Peyer's patch (tissue), 4 donors: ENCODE data around the gene CNOT1. TPM values are rescaled to one million over a fixed set of nuclear protein-coding genes. Genes with fewer than 3 reads are reported as not detected.
"Not testable (repeated sequence)": the region's sequence is repeated elsewhere in the genome, so short reads cannot be mapped to it uniquely, and the experiment has no call there.

ENCODE experiments used
- DNase-seq, 3 donors: peaks; one replicate each; pipeline ENCODE4 v3.0.0-alpha.2; 2017 to 2019
- H3K27ac ChIP-seq, 4 donors: fragments of 200-600 bp; sonication (generic); one replicate each; pipeline ENCODE4 v1.5.1; 2016 to 2019
- H3K27me3 ChIP-seq, 2 donors: fragments of 200-600 bp; sonication (generic); one replicate each; pipeline ENCODE4 v1.5.1; 2019
- H3K36me3 ChIP-seq, 3 donors: fragments of 200-600 bp; sonication (generic); one replicate each; pipeline ENCODE4 v1.5.1; 2016 to 2019
- H3K4me1 ChIP-seq, 4 donors: fragments of 200-600 bp; sonication (generic); one replicate each; pipeline ENCODE4 v1.5.1; 2016 to 2019
- H3K4me3 ChIP-seq, 4 donors: fragments of 200-600 bp; sonication (generic); 1 replicate in 3 of 4; 2 replicates in 1 of 4; pipeline ENCODE4 v1.5.1; 2016 to 2019; ENCODE audit warnings: mild to moderate bottlenecking in 1 of 4
- H3K9me3 ChIP-seq, 4 donors: fragments of 200-600 bp; sonication (generic); one replicate each; pipeline ENCODE4 v1.5.1; 2016 to 2019; ENCODE audit warnings: mild to moderate bottlenecking in 1 of 4
- POLR2A ChIP-seq, 2 donors: fragments of 450-650 bp; IDR thresholded peaks; one replicate each; pipeline ENCODE4 v1.5.1; 2017; ENCODE audit warnings: antibody characterized with exemption in 2 of 2, mild to moderate bottlenecking in 2 of 2, moderate library complexity in 2 of 2
- total RNA-seq, 4 donors: library from RNA; depleted of rRNA; stranded (reverse); fragments of >200 nt; gene quantifications; one replicate each; pipeline ENCODE4 v1.1.0, GENCODE V29; 2016
- TF ChIP-seq, protein P1 (sequence below), 6 experiments: fragments of 450-650 bp in 4 of 6; fragments of 200-600 bp in 2 of 6; sonication (generic) in 1 of 6; IDR thresholded peaks; one replicate each; pipeline ENCODE4 v1.5.1; 2017 to 2019; ENCODE audit warnings: antibody characterized with exemption in 6 of 6, mild to moderate bottlenecking in 3 of 6, moderate library complexity in 1 of 6

Gene CNOT1
- total RNA-seq, 4 donors from 2014 or later, result 165 to 211 (median 190) TPM

DNA sequence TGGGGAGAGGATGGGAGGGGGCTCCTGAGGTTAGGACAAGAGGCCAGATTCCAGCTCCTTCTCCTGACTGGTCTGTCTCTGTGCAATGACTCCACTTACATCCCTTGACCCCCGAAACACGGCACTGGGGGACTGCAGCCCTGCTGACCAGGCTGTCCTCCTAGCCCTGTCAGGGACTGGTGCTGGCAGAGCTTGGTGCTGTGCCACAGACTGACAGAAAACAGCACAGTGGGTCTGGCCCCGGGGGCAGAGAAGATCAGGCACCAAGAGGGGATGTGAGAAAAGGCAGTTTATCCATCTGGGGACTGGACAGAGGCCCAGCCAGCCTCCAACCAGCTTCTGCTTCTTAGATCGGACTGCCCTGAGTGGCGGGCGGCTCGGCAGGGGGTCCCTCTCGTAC, 35.6 kb upstream of the CNOT1 start:
- H3K4me1 ChIP-seq, result no peaks in the 10 kb centered on the region

DNA sequence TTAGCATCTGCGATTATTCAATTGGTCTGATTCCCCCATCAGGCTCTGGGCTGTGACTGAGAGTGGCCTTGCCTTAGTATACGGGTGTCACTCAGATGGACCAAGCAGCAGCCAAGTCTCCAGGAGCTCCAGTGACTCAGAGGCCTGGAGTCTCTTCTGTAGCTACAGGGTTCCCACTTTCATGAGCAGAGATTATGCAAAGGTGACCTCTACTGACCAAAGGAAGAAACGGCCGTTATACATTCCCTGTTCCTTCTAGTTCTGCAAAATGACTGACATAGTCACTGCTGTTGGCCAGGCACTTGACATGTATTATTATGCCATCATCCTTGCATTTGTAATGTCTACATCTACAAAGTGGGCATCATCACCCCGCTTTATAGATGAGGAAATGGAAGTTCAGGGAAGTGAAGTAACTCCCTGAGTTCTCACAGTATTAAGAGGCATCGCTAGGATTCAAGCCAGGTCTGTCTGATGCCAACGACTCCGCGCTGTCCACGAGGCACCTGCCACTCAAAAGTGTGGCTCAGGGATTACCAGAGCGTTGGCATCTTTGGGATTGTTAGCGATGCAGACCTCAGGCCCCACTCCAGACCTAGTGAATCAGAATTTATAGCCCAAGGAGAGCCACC, 31.7 kb upstream of the CNOT1 start:
- peak in 1 of 3 donors; percentile 73 for DNase-seq
- no peaks in the 10 kb centered on the region for H3K36me3 ChIP-seq
- H3K9me3 ChIP-seq, result no peaks in the 10 kb centered on the region
- TF ChIP-seq, protein P1, sequence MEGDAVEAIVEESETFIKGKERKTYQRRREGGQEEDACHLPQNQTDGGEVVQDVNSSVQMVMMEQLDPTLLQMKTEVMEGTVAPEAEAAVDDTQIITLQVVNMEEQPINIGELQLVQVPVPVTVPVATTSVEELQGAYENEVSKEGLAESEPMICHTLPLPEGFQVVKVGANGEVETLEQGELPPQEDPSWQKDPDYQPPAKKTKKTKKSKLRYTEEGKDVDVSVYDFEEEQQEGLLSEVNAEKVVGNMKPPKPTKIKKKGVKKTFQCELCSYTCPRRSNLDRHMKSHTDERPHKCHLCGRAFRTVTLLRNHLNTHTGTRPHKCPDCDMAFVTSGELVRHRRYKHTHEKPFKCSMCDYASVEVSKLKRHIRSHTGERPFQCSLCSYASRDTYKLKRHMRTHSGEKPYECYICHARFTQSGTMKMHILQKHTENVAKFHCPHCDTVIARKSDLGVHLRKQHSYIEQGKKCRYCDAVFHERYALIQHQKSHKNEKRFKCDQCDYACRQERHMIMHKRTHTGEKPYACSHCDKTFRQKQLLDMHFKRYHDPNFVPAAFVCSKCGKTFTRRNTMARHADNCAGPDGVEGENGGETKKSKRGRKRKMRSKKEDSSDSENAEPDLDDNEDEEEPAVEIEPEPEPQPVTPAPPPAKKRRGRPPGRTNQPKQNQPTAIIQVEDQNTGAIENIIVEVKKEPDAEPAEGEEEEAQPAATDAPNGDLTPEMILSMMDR (IDR thresholded peaks at IDR 0.05), result peak in 4 of 6 experiments; percentile 45 to 76 (median 65)
- no peak for TF ChIP-seq POLR2A (IDR thresholded peaks at IDR 0.05)
- H3K27me3 ChIP-seq, result no peaks in the 10 kb centered on the region
- no peaks in the 10 kb centered on the region for H3K4me1 ChIP-seq
- H3K27ac ChIP-seq, result no peak overlapping the region
- H3K4me3 ChIP-seq, result no peak overlapping the region

More for the DNA sequence above, 35.6 kb upstream of the CNOT1 start:
- no peak for TF ChIP-seq POLR2A (IDR thresholded peaks at IDR 0.05)
- TF ChIP-seq, protein P1 (IDR thresholded peaks at IDR 0.05), result no peak
- no peak for DNase-seq
- Histone ChIP-seq H3K27ac (no peak overlapping the region), H3K4me3 (no peak overlapping the region), H3K9me3 (no peaks in the 10 kb centered on the region), H3K36me3 (peaks cover 0 to 20% (median 0%) of the 10 kb centered on the region in 3 donors), H3K27me3 (no peaks in the 10 kb centered on the region)

DNA sequence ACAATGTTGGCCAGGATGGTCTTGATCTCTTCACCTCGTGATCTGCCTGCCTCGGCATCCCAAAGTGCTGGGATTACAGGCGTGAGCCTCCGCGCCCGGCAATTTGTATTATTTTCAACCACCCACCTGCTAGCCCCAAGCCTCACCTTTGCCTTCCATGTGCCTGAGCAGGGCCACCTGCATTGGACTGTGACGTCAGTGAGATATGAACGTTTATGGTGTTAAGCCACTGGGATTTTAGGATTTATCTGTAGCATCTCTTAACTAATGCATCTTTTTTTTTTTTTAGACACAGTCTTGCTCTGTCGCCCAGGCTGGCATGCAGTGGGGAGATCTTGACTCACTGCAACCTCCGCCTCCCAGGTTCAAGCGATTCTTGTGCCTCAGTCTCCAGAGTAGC, 30.3 kb upstream of the CNOT1 start:
- not testable (repeated sequence) for H3K9me3 ChIP-seq, H3K27ac ChIP-seq, H3K4me1 ChIP-seq, H3K36me3 ChIP-seq, H3K27me3 ChIP-seq, DNase-seq, H3K4me3 ChIP-seq

DNA sequence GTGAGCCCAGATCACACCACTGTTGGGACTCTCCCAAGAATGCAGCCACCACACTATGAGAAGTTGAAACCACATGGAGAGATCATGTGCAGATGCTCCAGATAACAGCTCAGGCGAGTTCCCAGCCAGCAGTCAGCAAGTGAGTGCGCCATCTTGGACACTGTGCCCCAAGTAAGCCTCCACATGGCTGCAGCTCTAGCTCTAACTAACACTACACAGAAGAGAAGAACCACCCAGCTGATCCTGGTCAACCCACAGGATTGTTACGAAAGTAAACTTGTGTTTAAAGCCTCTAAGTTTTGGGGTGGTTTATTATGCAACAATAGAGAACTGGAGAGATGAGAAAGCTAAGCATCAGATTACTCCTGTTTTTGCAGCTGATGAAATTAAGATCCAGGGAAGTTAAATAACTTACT, 29.2 kb upstream of the CNOT1 start:
- Histone ChIP-seq H3K27ac (no peak overlapping the region), H3K27me3 (no peaks in the 10 kb centered on the region), H3K36me3 (no peaks in the 10 kb centered on the region), H3K4me1 (no peaks in the 10 kb centered on the region), H3K9me3 (no peaks in the 10 kb centered on the region), H3K4me3 (no peak overlapping the region)
- no peak for DNase-seq
- TF ChIP-seq POLR2A (IDR thresholded peaks at IDR 0.05), result no peak
- TF ChIP-seq, protein P1 (IDR thresholded peaks at IDR 0.05), result no peak

DNA sequence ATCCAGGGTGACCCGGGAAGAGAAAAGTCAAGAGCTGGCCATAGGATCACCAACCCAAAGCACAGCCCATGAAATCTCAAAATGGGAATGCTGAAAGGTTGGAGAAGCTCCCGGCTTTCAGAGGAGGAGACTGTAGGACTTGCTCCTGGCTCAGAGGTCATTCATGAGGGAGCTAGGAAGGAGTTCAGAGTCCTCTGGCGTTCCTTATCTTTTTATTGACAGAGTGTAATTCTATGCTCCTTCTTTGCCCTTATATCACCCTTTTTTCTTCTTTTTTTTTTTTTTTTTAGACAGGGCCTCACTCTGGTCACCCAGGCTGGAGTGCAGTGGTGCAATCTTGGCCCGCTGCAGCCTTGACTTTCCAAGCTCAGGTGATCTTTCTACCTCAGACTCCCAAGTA, 27.3 kb upstream of the CNOT1 start:
- Histone ChIP-seq H3K9me3 (no peaks in the 10 kb centered on the region), H3K27ac (peak overlapping the region in 2 of 4 donors; percentile 59 to 62), H3K4me3 (no peak overlapping the region), H3K4me1 (no peaks in the 10 kb centered on the region), H3K36me3 (no peaks in the 10 kb centered on the region), H3K27me3 (no peaks in the 10 kb centered on the region)
- no peak for TF ChIP-seq POLR2A (IDR thresholded peaks at IDR 0.05)
- TF ChIP-seq, protein P1 (IDR thresholded peaks at IDR 0.05), result no peak
- peak in 2 of 3 donors; percentile 49 to 54 for DNase-seq

DNA sequence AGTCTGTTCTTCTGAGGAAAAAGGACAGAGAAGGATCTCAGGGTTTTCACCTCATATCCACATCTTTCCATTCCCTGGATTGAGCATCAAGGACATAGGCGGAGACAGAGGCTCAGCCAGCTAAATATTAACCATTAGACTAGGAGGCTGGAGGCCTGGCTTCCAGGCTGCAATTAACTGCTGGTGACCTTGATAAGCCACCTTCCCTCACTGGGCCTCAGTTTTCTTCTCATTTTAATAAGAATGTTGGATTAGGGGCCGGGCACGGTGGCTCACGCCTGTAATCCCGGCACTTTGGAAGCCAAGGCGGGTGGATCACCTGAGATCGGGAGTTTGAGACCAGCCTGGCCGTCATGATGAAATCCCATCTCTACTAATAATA, 25.6 kb upstream of the CNOT1 start:
- peak overlapping the region in 2 of 4 donors; percentile 35 to 45 for H3K27ac ChIP-seq
- H3K9me3 ChIP-seq, result no peaks in the 10 kb centered on the region
- no peak overlapping the region for H3K4me3 ChIP-seq
- no peak for TF ChIP-seq POLR2A (IDR thresholded peaks at IDR 0.05)
- TF ChIP-seq, protein P1 (IDR thresholded peaks at IDR 0.05), result no peak
- DNase-seq, result peak in 2 of 3 donors; percentile 59 to 60
- H3K4me1 ChIP-seq, result no peaks in the 10 kb centered on the region
- H3K36me3 ChIP-seq, result no peaks in the 10 kb centered on the region
- no peaks in the 10 kb centered on the region for H3K27me3 ChIP-seq
